Liver (tissue), 9 donors: ENCODE data around the gene C9orf85. TPM values are rescaled to one million over a fixed set of nuclear protein-coding genes. Genes with fewer than 3 reads are reported as not detected.

Experiments
- DNase-seq: peaks from one replicate; pipeline ENCODE4 v3.0.0-alpha.2; 2017; ENCODE audit warnings: low spot score
- H3K27ac ChIP-seq, 2 donors: one replicate each; pipeline ENCODE4 v1.7.0; 2013; ENCODE audit warnings: inconsistent platforms in 2 of 2, low read length in 2 of 2, control low read depth in 1 of 2, low read depth in 1 of 2, mild to moderate bottlenecking in 1 of 2
- H3K27me3 ChIP-seq, 4 donors: one replicate each; pipeline versions ENCODE4 v1.6.1 to v1.7.0; 2013; ENCODE audit warnings: low read length in 3 of 4, inconsistent platforms in 1 of 4, mild to moderate bottlenecking in 1 of 4, moderate library complexity in 1 of 4; ENCODE audit not compliant: control insufficient read depth in 4 of 4, insufficient read depth in 4 of 4
- H3K36me3 ChIP-seq, 4 donors: one replicate each; pipeline versions ENCODE4 v1.6.1 to v1.7.0; 2013; ENCODE audit warnings: low read length in 3 of 4, mild to moderate bottlenecking in 3 of 4, low read depth in 1 of 4, moderate library complexity in 1 of 4; ENCODE audit not compliant: control insufficient read depth in 4 of 4, insufficient read depth in 3 of 4
- H3K4me1 ChIP-seq, 4 donors: one replicate each; pipeline versions ENCODE4 v1.6.1 to v1.7.0; 2013; ENCODE audit warnings: low read length in 3 of 4, mild to moderate bottlenecking in 3 of 4, moderate library complexity in 1 of 4; ENCODE audit not compliant: control insufficient read depth in 4 of 4, insufficient read depth in 4 of 4
- H3K4me3 ChIP-seq, 3 donors: one replicate each; pipeline versions ENCODE4 v1.6.1 to v1.7.0; 2013; ENCODE audit warnings: low read length in 3 of 3, control low read depth in 1 of 3, low read depth in 1 of 3, mild to moderate bottlenecking in 1 of 3
- H3K9ac ChIP-seq, 2 donors: one replicate each; pipeline ENCODE4 v1.7.0; 2013; ENCODE audit warnings: low read length in 2 of 2, mild to moderate bottlenecking in 2 of 2, moderate library complexity in 2 of 2, control low read depth in 1 of 2, low read depth in 1 of 2
- H3K9me3 ChIP-seq, 4 donors: one replicate each; pipeline versions ENCODE4 v1.6.1 to v1.7.0; 2013; ENCODE audit warnings: low read length in 3 of 4; ENCODE audit not compliant: control insufficient read depth in 4 of 4
- FOXA1 ChIP-seq: IDR thresholded peaks from 2 replicates; pipeline ENCODE4 v1.6.1; 2016; ENCODE audit warnings: antibody characterized with exemption
- GABPA ChIP-seq, 2 donors: IDR thresholded peaks in 1 of 2; conservative IDR thresholded peaks in 1 of 2; 2 replicates each; pipeline ENCODE4 v1.6.1; 2016; ENCODE audit warnings: antibody characterized with exemption in 2 of 2, mild to moderate bottlenecking in 1 of 2, moderate library complexity in 1 of 2
- HNF4A ChIP-seq, 2 donors: conservative IDR thresholded peaks; 2 replicates each; pipeline ENCODE4 v1.6.1; 2016; ENCODE audit warnings: antibody characterized with exemption in 2 of 2, mild to moderate bottlenecking in 2 of 2
- HNF4G ChIP-seq: IDR thresholded peaks from 2 replicates; pipeline ENCODE4 v1.6.1; 2016; ENCODE audit warnings: antibody characterized with exemption
- NR2F2 ChIP-seq: IDR thresholded peaks from 2 replicates; pipeline ENCODE4 v1.6.1; 2016; ENCODE audit warnings: antibody characterized with exemption
- RAD21 ChIP-seq, 2 donors: IDR thresholded peaks; 2 replicates each; pipeline ENCODE4 v1.6.1; 2016; ENCODE audit warnings: antibody characterized with exemption in 2 of 2, mild to moderate bottlenecking in 2 of 2
- REST ChIP-seq: IDR thresholded peaks from 2 replicates; pipeline ENCODE4 v1.6.1; 2016; ENCODE audit warnings: antibody characterized with exemption, mild to moderate bottlenecking
- RXRA ChIP-seq, 2 donors: IDR thresholded peaks; 2 replicates each; pipeline ENCODE4 v1.6.1; 2017 to 2018; ENCODE audit warnings: antibody characterized with exemption in 2 of 2, mild to moderate bottlenecking in 1 of 2
- SP1 ChIP-seq: IDR thresholded peaks from 2 replicates; pipeline ENCODE4 v1.6.1; 2018; ENCODE audit warnings: antibody characterized with exemption, mild to moderate bottlenecking
- TAF1 ChIP-seq: conservative IDR thresholded peaks from 2 replicates; pipeline ENCODE4 v1.6.1; 2016; ENCODE audit warnings: antibody characterized with exemption, mild to moderate bottlenecking
- WGBS: extraction: QIAGEN DNeasy Blood & Tissue Kit; methylation state at CpG from one replicate; pipeline ENCODE4 v1.1.7; 2013; 5-methylcytosine and 5-hydroxymethylcytosine counted together
- polyA plus RNA-seq, 2 donors: library from polyadenylated mRNA; stranded (reverse) in 1 of 2; unstranded in 1 of 2; fragments of 200-250 nt in 1 of 2; fragments of >200 nt in 1 of 2; fragmentation: Nextera tagmentation in 1 of 2; extraction: Ambion mirVana in 1 of 2; gene quantifications; one replicate each; pipeline versions ENCODE4 v1.2.1 to v1.2.3, GENCODE V29; 2013 to 2015
- total RNA-seq, 2 donors: library from RNA; depleted of rRNA; stranded (reverse); fragments of >200 nt; gene quantifications; one replicate each; pipeline ENCODE4 v1.2.3, GENCODE V29; 2014
- TF ChIP-seq, protein P1 (sequence below): IDR thresholded peaks from 2 replicates; pipeline ENCODE4 v1.6.1; 2016; ENCODE audit warnings: antibody characterized with exemption
- donor health status: healthy.
- donor health status: healthy.
- donor health status: healthy.
- donor health status: healthy.
- donor health status: healthy.

The C9orf85 gene
- total and polyA plus RNA-seq, 4 donors, result 3.6 to 6.6 (median 3.9) TPM

- Histone ChIP-seq H3K4me1 (peaks cover 0 to 4% (median 4%) of the 10 kb centered on the region in 4 donors), H3K36me3 (no peaks in the 10 kb centered on the region), H3K4me3 (no peak overlapping the region), H3K9ac (no peak overlapping the region), H3K27ac (no peak overlapping the region), H3K9me3 (no peaks in the 10 kb centered on the region), H3K27me3 (no peaks in the 10 kb centered on the region)
- TF ChIP-seq REST (no peak), HNF4G (no peak), HNF4A (conservative IDR thresholded peaks at IDR 0.05) (no peak), RAD21 (IDR thresholded peaks at IDR 0.05) (no peak), RXRA (IDR thresholded peaks at IDR 0.05) (no peak), TAF1 (no peak), GABPA (IDR thresholded peaks at IDR 0.05 in 1 of 2, conservative IDR thresholded peaks at IDR 0.05 in 1 of 2) (no peak), NR2F2 (no peak)
- TF ChIP-seq, protein P1, sequence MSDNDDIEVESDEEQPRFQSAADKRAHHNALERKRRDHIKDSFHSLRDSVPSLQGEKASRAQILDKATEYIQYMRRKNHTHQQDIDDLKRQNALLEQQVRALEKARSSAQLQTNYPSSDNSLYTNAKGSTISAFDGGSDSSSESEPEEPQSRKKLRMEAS, result no peak
- WGBS, result 73% methylated on average over 1 of the region's 1 CpG
- DNase-seq, result no peak
Observed at GRCh38 chr9:71936066-71936465, 24.6 kb downstream of the C9orf85 start.

DNA sequence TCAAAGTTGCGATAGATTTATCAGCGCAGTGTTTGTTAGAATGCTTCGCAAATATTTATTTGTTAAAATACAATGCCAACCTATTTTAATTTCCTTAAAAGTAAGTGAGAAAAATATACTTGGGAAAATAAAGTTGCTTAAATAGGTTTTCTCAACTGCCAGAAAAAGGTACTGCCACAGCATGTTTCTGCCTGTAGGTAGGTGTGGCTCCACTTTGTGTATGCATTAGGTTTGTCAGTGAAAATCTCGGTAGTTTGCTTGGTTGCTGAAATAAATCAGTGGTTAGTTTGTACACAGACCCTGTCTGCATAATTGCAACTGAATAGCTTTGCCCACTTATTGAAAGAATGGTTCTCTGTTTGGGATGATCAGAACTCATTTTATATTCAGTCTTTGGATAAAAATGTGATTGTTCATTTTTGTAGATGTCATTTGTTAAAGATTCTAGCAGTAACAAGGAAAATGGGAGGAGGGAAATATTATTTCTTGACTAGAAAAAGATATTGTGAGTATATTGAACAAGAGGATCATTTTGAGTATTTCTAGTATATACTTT is 25.7 kb downstream of the C9orf85 start:
- H3K4me3 ChIP-seq, result no peak overlapping the region
- peaks cover 0 to 4% (median 4%) of the 10 kb centered on the region in 4 donors for H3K4me1 ChIP-seq
- no peaks in the 10 kb centered on the region for H3K27me3 ChIP-seq
- no peaks in the 10 kb centered on the region for H3K9me3 ChIP-seq
- no peak overlapping the region for H3K9ac ChIP-seq
- no peak for DNase-seq
- no peaks in the 10 kb centered on the region for H3K36me3 ChIP-seq
- 43% methylated on average over 4 of the region's 4 CpGs for WGBS
- no peak overlapping the region for H3K27ac ChIP-seq
- TF ChIP-seq SP1, result no peak
- TF ChIP-seq FOXA1, result no peak
- TF ChIP-seq RXRA (IDR thresholded peaks at IDR 0.05), result no peak
- TF ChIP-seq GABPA (IDR thresholded peaks at IDR 0.05 in 1 of 2, conservative IDR thresholded peaks at IDR 0.05 in 1 of 2), result no peak

DNA sequence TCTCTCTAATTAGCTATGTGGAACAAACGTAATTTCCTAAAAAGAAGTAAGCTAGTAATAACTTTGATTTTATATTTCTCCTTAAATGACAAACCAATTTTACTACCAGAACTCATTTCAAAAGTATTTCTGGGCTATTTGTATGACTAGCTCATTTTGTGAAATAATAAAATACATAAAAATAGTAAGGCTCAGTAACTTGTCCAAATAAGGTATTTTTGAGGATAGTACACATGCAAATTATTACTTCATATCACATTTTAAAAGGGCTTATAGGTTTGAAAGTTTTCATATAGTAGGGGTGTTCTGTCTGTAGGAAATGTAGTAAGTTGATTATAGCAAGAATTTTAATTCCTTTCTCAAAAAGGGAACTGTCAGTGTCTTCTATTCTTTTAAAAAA is 26.5 kb downstream of the C9orf85 start:
- Histone ChIP-seq H3K27me3 (no peaks in the 10 kb centered on the region), H3K4me3 (no peak overlapping the region), H3K9ac (no peak overlapping the region), H3K27ac (no peak overlapping the region), H3K9me3 (no peaks in the 10 kb centered on the region), H3K36me3 (no peaks in the 10 kb centered on the region), H3K4me1 (peaks cover 0 to 4% (median 4%) of the 10 kb centered on the region in 4 donors)
- DNase-seq, result no peak
- no peak for TF ChIP-seq NR2F2
- 81% methylated on average over 1 of the region's 1 CpG for WGBS
